Eye (tissue), 1 donor: ENCODE measurements around the gene RSPH3.
A peak's percentile ranks its signal among the peaks of the same experiment; 100 is the strongest.
"Not testable (repeated sequence)": the region's sequence is repeated elsewhere in the genome, so short reads cannot be mapped to it uniquely, and the experiment has no call there.

ENCODE experiments used
- DNase-seq: peaks from one replicate; pipeline ENCODE4 v3.0.0-alpha.2; 2015

Gene RSPH3

GRCh38 chr6:159023893-159024292, 23.9 kb upstream of the RSPH3 start:
- no peak for DNase-seq

GRCh38 chr6:159020011-159020410, 20.0 kb upstream of the RSPH3 start:
- DNase-seq: no peak

- no peak for DNase-seq
These were observed 18.0 kb upstream of the RSPH3 start for GRCh38 chr6:159017757-159018559.

GRCh38 chr6:159014406-159014805, 14.4 kb upstream of the RSPH3 start:
- no peak for DNase-seq

- DNase-seq: no peak
These were observed 13.2 kb upstream of the RSPH3 start for GRCh38 chr6:159013229-159013628.

- DNase-seq: no peak
These were observed 12.2 kb upstream of the RSPH3 start for GRCh38 chr6:159012201-159012600.

GRCh38 chr6:159010037-159010612, 10.1 kb upstream of the RSPH3 start:
- not testable (repeated sequence) for DNase-seq

- peak; percentile 43 for DNase-seq
These were observed 8.8 kb upstream of the RSPH3 start for GRCh38 chr6:159008656-159009288.

- DNase-seq: no peak
These were observed 7.5 kb upstream of the RSPH3 start for GRCh38 chr6:159007510-159007909.

- no peak for DNase-seq
These were observed 5.4 kb upstream of the RSPH3 start for GRCh38 chr6:159005436-159005835.

- no peak for DNase-seq
These were observed 4.6 kb upstream of the RSPH3 start for GRCh38 chr6:159004592-159004991.

- no peak for DNase-seq
These were observed 2.6 kb upstream of the RSPH3 start for GRCh38 chr6:159002432-159003155.

GRCh38 chr6:158999154-158999665, 792 bp downstream of the RSPH3 start:
- DNase-seq: no peak

GRCh38 chr6:158996856-158997255, 3.1 kb downstream of the RSPH3 start:
- DNase-seq: no peak

GRCh38 chr6:158993639-158994038, 6.4 kb downstream of the RSPH3 start:
- no peak for DNase-seq

- DNase-seq: no peak
These were observed 8.8 kb downstream of the RSPH3 start for GRCh38 chr6:158991017-158991723.

GRCh38 chr6:158989711-158990110, 10.3 kb downstream of the RSPH3 start:
- DNase-seq: not testable (repeated sequence)

- no peak for DNase-seq
These were observed 11.5 kb downstream of the RSPH3 start for GRCh38 chr6:158988477-158988876.

GRCh38 chr6:158987657-158988056, 12.3 kb downstream of the RSPH3 start:
- no peak for DNase-seq

- no peak for DNase-seq
These were observed 21.2 kb downstream of the RSPH3 start for GRCh38 chr6:158978757-158979156.

GRCh38 chr6:158977382-158977781, 22.6 kb downstream of the RSPH3 start:
- no peak for DNase-seq
